ENCODE data around the gene RASA2.

The RASA2 gene

GRCh38 chr3:141508067-141508436, 21.2 kb downstream of the RASA2 start:
- in situ Hi-C loops (cut with MboI; ENCODE audit: low pct_unique_long_range_greater_than_20kb, low sequenced_read_pairs, unreplicated experiment) = no loop called here
- no peak for DNase-seq (ENCODE audit: low spot score)

GRCh38 chr3:141511361-141511760, 24.5 kb downstream of the RASA2 start:
- no peak for DNase-seq (ENCODE audit: low spot score)
- in situ Hi-C loops (cut with MboI; ENCODE audit: low pct_unique_long_range_greater_than_20kb, low sequenced_read_pairs, unreplicated experiment) = no loop called here
- TF ChIP-seq CTCF (IDR thresholded peaks at IDR 0.05; ENCODE audit: extremely low read depth, insufficient read depth, missing control alignments) = no peak

More at GRCh38 chr3:141508067-141508436, 21.2 kb downstream of the RASA2 start:
- no peak for TF ChIP-seq CTCF (IDR thresholded peaks at IDR 0.05; ENCODE audit: extremely low read depth, insufficient read depth, missing control alignments)

GRCh38 chr3:141514382-141514781, 27.6 kb downstream of the RASA2 start:
- TF ChIP-seq CTCF (IDR thresholded peaks at IDR 0.05; ENCODE audit: extremely low read depth, insufficient read depth, missing control alignments) = no peak
- in situ Hi-C loops (cut with MboI; ENCODE audit: low pct_unique_long_range_greater_than_20kb, low sequenced_read_pairs, unreplicated experiment) = no loop called here

GRCh38 chr3:141519587-141519986, 32.8 kb downstream of the RASA2 start:
- no peak for DNase-seq (ENCODE audit: low spot score)
- in situ Hi-C loops (cut with MboI; ENCODE audit: low pct_unique_long_range_greater_than_20kb, low sequenced_read_pairs, unreplicated experiment) = no loop called here
- TF ChIP-seq CTCF (IDR thresholded peaks at IDR 0.05; ENCODE audit: extremely low read depth, insufficient read depth, missing control alignments) = no peak

More at GRCh38 chr3:141514382-141514781, 27.6 kb downstream of the RASA2 start:
- no peak for DNase-seq (ENCODE audit: low spot score)

GRCh38 chr3:141521781-141522180, 35.0 kb downstream of the RASA2 start:
- no peak for TF ChIP-seq CTCF (IDR thresholded peaks at IDR 0.05; ENCODE audit: extremely low read depth, insufficient read depth, missing control alignments)
- DNase-seq (ENCODE audit: low spot score) = no peak
- in situ Hi-C loops (cut with MboI; ENCODE audit: low pct_unique_long_range_greater_than_20kb, low sequenced_read_pairs, unreplicated experiment) = no loop called here

GRCh38 chr3:141523615-141524375, 37.0 kb downstream of the RASA2 start:
- TF ChIP-seq CTCF (IDR thresholded peaks at IDR 0.05; ENCODE audit: extremely low read depth, insufficient read depth, missing control alignments) = no peak
- in situ Hi-C loops (cut with MboI; ENCODE audit: low pct_unique_long_range_greater_than_20kb, low sequenced_read_pairs, unreplicated experiment) = no loop called here
- no peak for DNase-seq (ENCODE audit: low spot score)

All from GM13977 (cell line).